Gastroesophageal sphincter (tissue), 3 donors: ENCODE measurements around the gene ADAMTS19.

ENCODE experiments used
- POLR2A ChIP-seq, 2 donors: fragments of 450-650 bp; IDR thresholded peaks; one replicate each; pipeline ENCODE4 v1.6.1; 2017; ENCODE audit warnings: antibody characterized with exemption in 2 of 2, mild to moderate bottlenecking in 2 of 2, moderate library complexity in 1 of 2
- POLR2AphosphoS5 ChIP-seq: sonication (generic); formaldehyde crosslinking; IDR thresholded peaks from one replicate; pipeline ENCODE4 v1.6.1; 2017; ENCODE audit warnings: antibody characterized with exemption
- TF ChIP-seq, protein P1 (sequence below), 4 experiments: fragments of 200-600 bp in 2 of 4; fragments of 450-650 bp in 2 of 4; sonication (generic) in 1 of 4; IDR thresholded peaks; one replicate each; pipeline ENCODE4 v1.5.1; 2017 to 2019; ENCODE audit warnings: antibody characterized with exemption in 4 of 4, mild to moderate bottlenecking in 2 of 4, moderate library complexity in 2 of 4

DNA sequence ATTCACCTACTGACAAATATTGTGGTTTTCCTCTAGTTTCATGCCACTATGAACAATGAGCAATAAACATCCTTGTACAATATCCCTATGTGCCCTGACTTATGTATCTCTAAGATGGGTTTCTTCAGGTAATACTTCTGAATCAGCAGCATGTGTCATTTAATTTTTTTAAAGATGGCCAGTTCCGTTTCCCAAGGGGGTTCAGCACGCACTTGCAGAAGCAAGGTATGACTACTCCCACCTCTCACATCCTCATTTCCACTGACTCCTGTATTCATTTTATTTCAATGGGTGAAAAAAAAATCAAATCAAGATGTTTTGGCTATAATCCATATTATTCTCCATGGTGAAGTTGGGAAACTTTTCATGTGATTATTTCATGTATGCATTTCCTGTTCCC lies 14.7 kb upstream of the ADAMTS19 start:
- TF ChIP-seq POLR2AphosphoS5 (no peak), POLR2A (IDR thresholded peaks at IDR 0.05) (no peak)
- TF ChIP-seq, protein P1, sequence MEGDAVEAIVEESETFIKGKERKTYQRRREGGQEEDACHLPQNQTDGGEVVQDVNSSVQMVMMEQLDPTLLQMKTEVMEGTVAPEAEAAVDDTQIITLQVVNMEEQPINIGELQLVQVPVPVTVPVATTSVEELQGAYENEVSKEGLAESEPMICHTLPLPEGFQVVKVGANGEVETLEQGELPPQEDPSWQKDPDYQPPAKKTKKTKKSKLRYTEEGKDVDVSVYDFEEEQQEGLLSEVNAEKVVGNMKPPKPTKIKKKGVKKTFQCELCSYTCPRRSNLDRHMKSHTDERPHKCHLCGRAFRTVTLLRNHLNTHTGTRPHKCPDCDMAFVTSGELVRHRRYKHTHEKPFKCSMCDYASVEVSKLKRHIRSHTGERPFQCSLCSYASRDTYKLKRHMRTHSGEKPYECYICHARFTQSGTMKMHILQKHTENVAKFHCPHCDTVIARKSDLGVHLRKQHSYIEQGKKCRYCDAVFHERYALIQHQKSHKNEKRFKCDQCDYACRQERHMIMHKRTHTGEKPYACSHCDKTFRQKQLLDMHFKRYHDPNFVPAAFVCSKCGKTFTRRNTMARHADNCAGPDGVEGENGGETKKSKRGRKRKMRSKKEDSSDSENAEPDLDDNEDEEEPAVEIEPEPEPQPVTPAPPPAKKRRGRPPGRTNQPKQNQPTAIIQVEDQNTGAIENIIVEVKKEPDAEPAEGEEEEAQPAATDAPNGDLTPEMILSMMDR (IDR thresholded peaks at IDR 0.05): no peak
